Right cardiac atrium (tissue), 5 donors: ENCODE data around the gene KAZN. TPM values are rescaled to one million over a fixed set of nuclear protein-coding genes. Genes with fewer than 3 reads are reported as not detected.

Source experiments
- ATAC-seq, 2 donors: fragments of 200-7000 bp; cut with Tn5 transposase; one replicate each; pipeline versions ENCODE4 v1.8.0 to v1.9.1; 2020; ENCODE audit warnings: moderate library complexity in 2 of 2, mild to moderate bottlenecking in 1 of 2
- DNase-seq, 3 donors: peaks; one replicate each; pipeline ENCODE4 v3.0.0-alpha.2; 2020
- H3K27ac ChIP-seq: one replicate; pipeline ENCODE4 v1.5.1; 2013; ENCODE audit warnings: mild to moderate bottlenecking, low read length, control low read depth, moderate library complexity
- H3K27me3 ChIP-seq: one replicate; pipeline ENCODE4 v1.6.1; 2013; ENCODE audit not compliant: control insufficient read depth, insufficient read depth
- H3K4me1 ChIP-seq: one replicate; pipeline ENCODE4 v1.6.1; 2013; ENCODE audit warnings: low read length; ENCODE audit not compliant: control insufficient read depth, insufficient read depth
- H3K4me3 ChIP-seq: one replicate; pipeline ENCODE4 v1.5.1; 2013; ENCODE audit warnings: low read length, control low read depth
- H3K9me3 ChIP-seq: one replicate; pipeline ENCODE4 v1.6.1; 2013; ENCODE audit warnings: low read length; ENCODE audit not compliant: control insufficient read depth
- WGBS: extraction: QIAGEN DNeasy Blood & Tissue Kit; methylation state at CpG from one replicate; pipeline ENCODE4 v1.1.7; 2013; 5-methylcytosine and 5-hydroxymethylcytosine counted together
- intact Hi-C, 4 donors: fragments of 100-400 bp; cut with DNase I; formaldehyde crosslinking; loops; one replicate each; pipeline versions ENCODE4 v1.11.0 to v1.14.0; 2022 to 2023
- polyA plus RNA-seq: library from polyadenylated mRNA; stranded (reverse); fragments of 200-250 nt; gene quantifications from one replicate; pipeline ENCODE4 v1.2.3, GENCODE V29; 2013
- total RNA-seq, 4 donors: library from RNA; stranded (reverse); fragmentation: NEBNext Ultra II Directional; extraction: Animal tissue kit (Norgen Biotek cat#: 25700); gene quantifications; one replicate each; pipeline ENCODE4 v1.2.1, GENCODE V29; 2021
- donor health status: healthy with polysubstance abuse.
- donor health status: DM: no; HTN: yes; CAD: no.
- donor health status: DM: no; HTN: no; CAD: no.
- donor health status: DM: no; HTN: yes; CAD: no; lungs with severe emphysema.
- donor health status: DM: yes; HTN: yes; CAD: no.

The KAZN gene
- total and polyA plus RNA-seq, 5 donors: 3.7 to 14.9 (median 12.7) TPM

DNA sequence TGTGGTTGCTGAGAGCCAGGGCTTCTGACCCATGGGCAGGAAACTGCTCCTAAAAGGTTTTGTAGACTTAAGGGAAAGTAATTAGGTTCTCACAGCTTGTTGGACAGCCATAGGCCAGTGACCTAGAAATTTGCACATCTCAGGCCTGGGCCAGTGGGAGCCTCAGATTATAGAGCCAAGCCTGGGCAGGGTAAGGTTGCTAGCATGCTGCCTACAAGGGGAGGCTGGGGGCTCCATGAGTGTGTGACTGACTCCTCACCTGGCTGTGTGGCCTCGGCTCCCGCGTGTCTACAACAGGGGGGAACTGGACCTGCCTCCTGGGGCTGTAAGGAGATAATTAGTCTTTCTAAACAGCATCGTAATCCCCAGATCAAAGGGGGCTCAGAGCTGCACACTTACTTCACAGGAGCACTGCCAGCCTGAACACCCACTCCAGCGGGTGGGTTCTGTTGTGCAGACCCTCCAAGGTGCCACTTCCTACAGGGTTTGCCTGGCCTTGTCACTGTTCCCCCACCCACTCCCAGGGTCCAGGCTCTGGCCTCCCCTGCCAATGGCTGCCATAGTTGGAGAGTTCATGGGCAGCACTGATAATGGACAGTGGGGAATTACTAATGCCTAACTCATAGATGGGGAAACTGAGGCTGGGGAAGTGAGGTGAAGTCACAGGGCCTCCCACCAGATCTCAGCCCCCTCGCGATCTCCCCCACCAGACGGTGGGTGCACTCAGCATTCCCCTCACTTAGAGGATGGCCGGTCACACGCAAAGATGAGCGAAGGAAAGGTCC, 324.6 kb downstream of the KAZN start:
- no peaks in the 10 kb centered on the region for H3K9me3 ChIP-seq
- 86% methylated on average over 11 of the region's 11 CpGs for WGBS
- DNase-seq (peak in 1 of 3 donors; percentile 54), ATAC-seq (peak; percentile 2 to 6)
- H3K27me3 ChIP-seq: no peaks in the 10 kb centered on the region
- no peak overlapping the region for H3K27ac ChIP-seq
- intact Hi-C loops: loop anchor here in 2 of 4 donors (5.0 to 10.0 kb wide), 2 partner anchors 102 to 104 kb away; no protein-coding TSS in a partner anchor
- H3K4me3 ChIP-seq: no peak overlapping the region
- peaks cover 7% of the 10 kb centered on the region for H3K4me1 ChIP-seq

DNA sequence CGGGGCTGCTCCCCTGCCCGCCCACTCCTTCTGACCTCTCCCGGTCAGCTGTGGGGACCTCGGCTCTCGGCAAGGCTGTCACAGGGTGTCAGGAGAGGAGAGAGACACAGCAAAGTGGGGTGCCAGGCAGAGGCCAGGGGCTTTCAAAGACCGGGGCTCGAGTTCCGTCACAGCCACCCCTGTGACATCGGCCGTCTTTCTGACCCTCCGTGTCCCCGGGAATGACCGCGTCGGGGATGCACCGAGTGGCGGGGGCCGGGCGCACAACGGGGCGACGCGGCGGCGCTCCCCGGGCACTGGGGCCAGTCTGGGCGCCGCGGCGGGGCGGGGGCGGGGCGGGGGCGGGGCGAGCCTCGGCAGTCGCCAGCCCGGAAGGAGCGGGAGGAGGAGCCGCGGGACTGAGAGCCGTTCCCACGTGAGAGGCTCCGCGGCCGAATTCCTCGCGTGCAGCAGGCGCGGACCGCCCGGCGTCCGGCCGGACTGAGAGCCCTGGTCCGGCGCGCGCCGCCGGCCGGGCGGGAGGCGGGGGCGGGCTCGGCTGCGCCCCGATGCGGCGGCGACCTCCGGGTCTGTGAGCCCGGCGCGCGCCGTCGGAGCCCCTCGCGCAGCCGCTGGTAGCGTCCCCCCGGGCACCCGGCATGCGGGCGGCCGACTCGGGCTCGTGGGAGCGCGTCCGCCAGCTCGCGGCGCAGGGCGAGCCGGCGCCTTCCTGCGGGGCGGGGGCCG, 325.4 kb downstream of the KAZN start:
- H3K27me3 ChIP-seq: no peaks in the 10 kb centered on the region
- no peak overlapping the region for H3K27ac ChIP-seq
- H3K4me1 ChIP-seq: peaks cover 7% of the 10 kb centered on the region
- intact Hi-C loops: loop anchor here in 2 of 4 donors (5.0 to 10.0 kb wide), 2 partner anchors 101 to 103 kb away; no protein-coding TSS in a partner anchor
- ATAC-seq (peak; percentile 77 to 83), DNase-seq (peak; percentile 81 to 91 (median 90))
- H3K4me3 ChIP-seq: peak overlapping the region; percentile 94
- H3K9me3 ChIP-seq: no peaks in the 10 kb centered on the region
- 3% methylated on average over 100 of the region's 101 CpGs for WGBS

GRCh38 chr1:14924455-14925331, 326.2 kb downstream of the KAZN start:
- Histone ChIP-seq H3K9me3 (no peaks in the 10 kb centered on the region), H3K27ac (no peak overlapping the region), H3K27me3 (no peaks in the 10 kb centered on the region), H3K4me3 (peak overlapping the region; percentile 94), H3K4me1 (peaks cover 7% of the 10 kb centered on the region)
- intact Hi-C loops: loop anchor here in 3 of 4 donors (5.0 to 10.0 kb wide), 2 partner anchors 100 to 103 kb away; no protein-coding TSS in a partner anchor
- under 1% methylated on average over 94 of the region's 94 CpGs for WGBS
- peak; percentile 51 to 81 (median 81) for DNase-seq
- peak; percentile 49 to 64 for ATAC-seq

DNA sequence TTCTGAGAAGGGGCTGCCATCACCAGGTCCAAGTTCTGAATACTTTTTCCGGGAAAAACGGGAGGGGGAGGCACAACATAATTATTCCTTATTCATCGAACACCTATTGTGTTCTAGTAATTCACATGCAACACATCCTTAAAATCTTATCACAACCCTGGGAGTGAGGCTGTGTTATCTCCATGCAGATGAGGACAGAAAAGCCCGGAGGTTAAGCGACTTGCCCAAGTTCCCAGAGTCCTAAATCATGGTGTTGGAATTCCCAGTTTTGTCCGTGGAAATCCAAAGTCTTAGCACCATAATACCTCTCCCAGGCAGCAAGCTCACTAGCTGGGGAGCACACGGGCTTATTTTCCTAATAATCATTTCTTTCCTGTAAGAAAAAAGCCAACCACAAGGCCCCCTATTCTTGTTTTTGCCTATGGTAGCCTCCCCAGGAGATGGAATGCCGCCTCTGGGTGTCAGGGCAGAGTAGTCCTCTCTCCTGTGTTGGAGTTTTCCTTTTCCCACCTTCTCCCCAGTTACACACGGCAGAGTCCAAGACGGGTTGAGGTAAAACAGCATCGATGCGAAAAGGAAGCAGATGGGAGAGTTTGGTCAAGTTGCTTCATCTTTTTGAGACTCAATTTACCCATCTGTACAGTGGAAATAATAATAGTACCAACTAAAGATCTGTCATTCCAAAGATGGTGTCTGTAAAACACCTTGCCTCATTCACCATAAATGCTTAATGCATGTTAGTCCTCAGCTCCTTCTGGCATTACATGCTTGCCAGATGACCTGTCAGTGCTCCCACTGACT, 327.1 kb downstream of the KAZN start:
- ATAC-seq (no peak), DNase-seq (no peak)
- Histone ChIP-seq H3K9me3 (no peaks in the 10 kb centered on the region), H3K27me3 (no peaks in the 10 kb centered on the region), H3K4me3 (peak overlapping the region; percentile 94), H3K27ac (no peak overlapping the region), H3K4me1 (peaks cover 7% of the 10 kb centered on the region)
- intact Hi-C loops: loop anchor here in 2 of 4 donors (5.0 to 10.0 kb wide), 2 partner anchors 99 to 102 kb away; no protein-coding TSS in a partner anchor
- WGBS: 42% methylated on average over 12 of the region's 12 CpGs

DNA sequence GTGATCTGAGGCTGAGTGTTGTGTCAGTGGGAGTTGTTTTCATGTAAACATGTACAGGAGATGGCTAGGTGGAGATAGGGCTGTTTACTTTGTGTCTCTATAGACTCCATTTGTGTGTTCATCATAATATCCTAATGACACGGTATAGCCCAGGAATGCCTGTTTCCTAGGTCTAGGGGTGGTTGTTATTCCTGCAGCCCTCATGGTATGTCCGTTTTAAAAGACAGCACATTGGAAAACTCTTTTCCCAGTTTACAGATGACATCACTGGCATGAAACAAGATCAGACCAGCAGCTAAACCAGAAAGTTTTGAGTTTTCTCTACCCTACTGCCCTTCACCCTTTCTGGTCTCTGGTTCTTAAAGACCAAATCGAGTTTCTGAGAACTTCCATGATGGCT, 327.7 kb downstream of the KAZN start:
- WGBS: 74% methylated on average over 3 of the region's 3 CpGs
- H3K9me3 ChIP-seq: no peaks in the 10 kb centered on the region
- no peak overlapping the region for H3K27ac ChIP-seq
- no peaks in the 10 kb centered on the region for H3K27me3 ChIP-seq
- peaks cover 6% of the 10 kb centered on the region for H3K4me1 ChIP-seq
- no peak for DNase-seq
- ATAC-seq: no peak
- intact Hi-C loops: loop anchor here in 2 of 4 donors (5.0 to 10.0 kb wide), 2 partner anchors 99 to 101 kb away; no protein-coding TSS in a partner anchor
- H3K4me3 ChIP-seq: no peak overlapping the region

GRCh38 chr1:14926818-14927575, 328.5 kb downstream of the KAZN start:
- WGBS: 91% methylated on average over 12 of the region's 12 CpGs
- DNase-seq (peak in 1 of 3 donors; percentile 32), ATAC-seq (no peak)
- Histone ChIP-seq H3K9me3 (no peaks in the 10 kb centered on the region), H3K4me1 (peaks cover 6% of the 10 kb centered on the region), H3K27me3 (no peaks in the 10 kb centered on the region), H3K27ac (no peak overlapping the region), H3K4me3 (no peak overlapping the region)
- intact Hi-C loops: loop anchor here in 2 of 4 donors (5.0 to 10.0 kb wide), 2 partner anchors 98 to 100 kb away; no protein-coding TSS in a partner anchor

- no peak overlapping the region for H3K27ac ChIP-seq
Measured at GRCh38 chr1:14928412-14928811, 329.9 kb downstream of the KAZN start.

GRCh38 chr1:14928886-14929546, 330.5 kb downstream of the KAZN start:
- no peaks in the 10 kb centered on the region for H3K27me3 ChIP-seq
- no peak overlapping the region for H3K27ac ChIP-seq
- DNase-seq: no peak
- intact Hi-C loops: loop anchor here in 2 of 4 donors (5.0 to 10.0 kb wide), 2 partner anchors 96 to 98 kb away; no protein-coding TSS in a partner anchor
- no peak overlapping the region for H3K4me3 ChIP-seq
- H3K4me1 ChIP-seq: peaks cover 6% of the 10 kb centered on the region
- no peaks in the 10 kb centered on the region for H3K9me3 ChIP-seq
- WGBS: 88% methylated on average over 2 of the region's 2 CpGs
- no peak for ATAC-seq

More at GRCh38 chr1:14928412-14928811, 329.9 kb downstream of the KAZN start:
- intact Hi-C loops: loop anchor here in 2 of 4 donors (5.0 to 10.0 kb wide), 2 partner anchors 96 to 99 kb away; no protein-coding TSS in a partner anchor
- ATAC-seq (no peak), DNase-seq (peak in 1 of 3 donors; percentile 36)
- Histone ChIP-seq H3K27me3 (no peaks in the 10 kb centered on the region), H3K9me3 (no peaks in the 10 kb centered on the region), H3K4me1 (peaks cover 6% of the 10 kb centered on the region), H3K4me3 (no peak overlapping the region)
- 69% methylated on average over 7 of the region's 7 CpGs for WGBS
